GM18519 (cell line): ENCODE data around the gene TXLNG.
A peak's percentile ranks its signal among the peaks of the same experiment; 100 is the strongest.
"Not testable (repeated sequence)": the region's sequence is repeated elsewhere in the genome, so short reads cannot be mapped to it uniquely, and the experiment has no call there.

Experiments used
- ATAC-seq: cut with Tn5 transposase; IDR thresholded peaks from one replicate; pipeline ENCODE4 v1.9.1; 2021; ENCODE audit warnings: mild to moderate bottlenecking, moderate library complexity; ENCODE audit not compliant: unreplicated experiment, low FRiP score

TXLNG gene

GRCh38 chrX:16784440-16784839, 1.8 kb upstream of the TXLNG start:
- ATAC-seq: not testable (repeated sequence)

DNA sequence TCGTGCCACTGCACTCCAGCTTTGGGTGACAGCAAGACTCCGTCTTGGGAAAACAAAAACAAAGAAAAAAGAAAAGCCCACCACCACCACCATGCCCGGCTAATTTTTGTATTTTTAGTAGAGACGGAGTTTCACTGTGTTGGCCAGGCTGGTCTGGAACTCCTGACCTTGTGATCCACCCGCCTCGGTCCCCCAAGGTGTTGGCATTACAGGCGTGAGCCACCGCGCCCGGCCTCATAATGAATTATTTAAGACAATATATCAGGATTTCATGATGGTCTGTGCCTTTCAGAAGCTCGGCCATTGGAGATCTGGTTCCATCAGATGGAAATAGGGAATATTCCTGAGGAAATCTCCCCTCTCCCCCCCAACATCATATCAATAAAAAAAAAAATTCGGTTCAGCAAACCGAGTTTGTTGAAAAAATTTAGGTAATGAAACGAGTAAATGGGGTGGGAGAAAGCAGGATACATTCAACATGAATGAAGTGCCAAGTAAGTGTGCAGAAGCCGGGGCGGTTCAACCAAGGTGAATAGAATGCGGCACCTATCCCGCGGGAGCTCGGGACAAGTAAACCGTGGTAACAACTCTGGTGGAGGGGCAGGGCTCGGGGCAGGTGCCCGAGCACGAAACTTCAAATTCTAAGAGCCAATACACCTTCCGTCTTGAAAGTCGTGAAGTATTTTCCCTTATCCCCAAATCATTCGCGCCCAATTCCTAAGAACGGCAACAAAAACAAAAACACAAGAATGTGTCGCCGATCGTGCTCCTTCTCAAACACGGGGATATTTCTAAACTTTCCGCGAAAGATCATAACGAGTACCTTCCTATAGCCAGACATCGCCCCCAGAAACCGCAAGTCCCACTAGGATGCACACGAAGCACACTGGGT, 773 bp upstream of the TXLNG start:
- no peak for ATAC-seq

- no peak for ATAC-seq
These were observed 797 bp downstream of the TXLNG start for GRCh38 chrX:16786791-16787735.

DNA sequence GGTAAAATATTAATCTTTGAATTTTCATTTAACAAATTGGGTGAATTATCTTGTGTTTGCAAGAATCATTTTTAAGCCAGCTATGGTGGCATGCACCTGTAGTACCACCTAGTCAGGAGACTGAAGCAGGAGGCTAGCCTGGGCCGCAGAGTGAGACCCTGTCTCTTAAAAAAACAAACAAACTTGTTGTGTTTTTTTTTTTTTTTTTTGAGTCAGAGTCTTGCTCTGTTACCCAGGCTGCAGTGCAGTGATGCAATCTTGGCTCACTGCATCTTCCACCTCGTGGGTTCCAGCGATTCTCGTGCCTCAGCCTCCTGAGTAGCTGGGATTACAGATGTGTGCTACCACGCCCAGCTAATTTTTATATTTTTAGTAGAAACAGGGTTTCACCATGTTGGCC, 2.2 kb downstream of the TXLNG start:
- no peak for ATAC-seq

DNA sequence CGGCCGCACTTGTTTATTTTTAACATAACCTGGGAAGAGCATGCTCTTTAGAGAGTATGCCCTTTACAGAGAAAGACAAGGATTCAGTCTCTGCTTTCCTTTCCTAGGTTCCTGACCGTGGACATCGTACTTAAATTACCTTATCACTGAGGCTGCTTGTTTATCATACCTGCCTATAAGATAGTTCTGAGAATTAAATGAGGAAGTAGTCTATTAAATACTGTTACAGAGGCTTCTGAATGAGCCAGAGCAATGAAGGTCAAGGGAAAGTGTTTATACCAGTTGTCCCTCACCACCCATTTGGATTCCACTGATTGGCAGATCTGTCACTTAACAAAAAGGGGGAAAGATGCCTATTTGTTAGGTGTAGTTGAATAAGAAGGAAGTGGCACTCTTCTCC, 10.0 kb downstream of the TXLNG start:
- no peak for ATAC-seq

- ATAC-seq: no peak
These were observed 11.1 kb downstream of the TXLNG start for GRCh38 chrX:16797358-16797757.

DNA sequence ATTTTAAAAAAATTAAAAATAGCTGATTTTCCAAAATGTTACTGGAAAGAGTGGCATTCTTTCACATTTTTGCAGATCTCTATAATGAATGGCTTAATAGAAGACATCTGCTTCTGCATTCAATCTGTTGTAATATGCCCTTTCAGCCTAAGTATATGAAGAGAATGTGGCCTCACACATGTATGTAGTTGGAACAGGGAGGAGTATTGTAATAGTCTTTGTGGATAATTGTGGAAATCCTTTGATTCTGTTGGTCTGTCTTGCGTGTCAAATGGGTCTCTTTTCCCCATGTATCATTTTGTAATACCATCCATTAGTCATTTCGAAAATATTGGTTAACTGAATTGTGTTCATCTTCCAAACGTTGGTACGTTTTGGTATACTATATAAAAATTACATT, 11.6 kb downstream of the TXLNG start:
- no peak for ATAC-seq

- peak; percentile 79 for ATAC-seq
These were observed 18.7 kb downstream of the TXLNG start for GRCh38 chrX:16804923-16805464.

GRCh38 chrX:16807548-16807947, 21.3 kb downstream of the TXLNG start:
- no peak for ATAC-seq

DNA sequence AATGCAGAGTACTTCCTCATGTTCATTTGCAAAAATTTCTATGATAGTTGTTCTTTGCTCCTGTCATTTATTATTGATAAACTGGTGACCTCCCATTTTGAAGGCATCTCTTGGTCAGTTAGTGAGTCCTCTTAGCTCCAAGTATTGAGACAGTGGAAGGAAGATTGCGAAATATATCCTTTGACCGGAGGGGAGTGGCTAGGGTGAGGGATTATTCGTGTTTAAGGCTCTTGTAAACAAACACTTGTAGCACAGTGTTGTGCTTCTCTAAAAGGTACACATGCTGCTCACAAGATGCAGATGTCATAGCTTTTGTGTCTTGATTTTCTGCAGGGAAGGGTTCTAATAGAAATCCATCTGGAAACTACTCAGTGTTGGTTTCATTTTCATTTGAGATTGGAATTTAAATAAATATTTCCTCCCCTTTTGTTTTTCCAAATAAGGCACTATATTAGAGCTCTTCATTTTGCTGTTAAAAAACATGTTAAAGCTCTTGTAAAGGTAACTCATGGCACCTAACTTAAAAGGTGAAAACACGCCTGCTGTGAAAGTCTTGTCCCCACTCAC, 21.8 kb downstream of the TXLNG start:
- ATAC-seq: no peak

- no peak for ATAC-seq
These were observed 28.3 kb downstream of the TXLNG start for GRCh38 chrX:16814597-16814996.

DNA sequence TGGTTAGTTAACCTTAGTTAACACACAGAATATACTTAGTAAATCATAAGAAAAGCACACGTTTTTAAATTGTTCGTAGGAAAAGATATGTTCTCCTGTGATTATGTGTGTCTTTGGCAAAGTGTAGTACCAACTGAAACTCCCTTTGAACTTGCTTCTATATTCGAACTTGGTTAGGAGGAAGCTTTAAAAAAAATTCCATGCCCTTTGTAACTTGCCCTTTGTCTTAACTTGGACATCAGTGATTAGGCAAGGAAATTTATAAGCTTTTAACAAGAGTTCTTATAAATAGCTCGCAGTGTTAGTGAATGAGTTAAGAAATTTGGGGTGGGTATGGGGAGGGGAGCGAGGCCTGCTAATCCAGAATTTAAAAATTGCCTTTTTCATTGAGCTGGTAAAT, 33.4 kb downstream of the TXLNG start:
- ATAC-seq: no peak

GRCh38 chrX:16822723-16823122, 36.5 kb downstream of the TXLNG start:
- no peak for ATAC-seq

GRCh38 chrX:16825264-16826035, 39.2 kb downstream of the TXLNG start:
- no peak for ATAC-seq

- ATAC-seq: no peak
These were observed 39.9 kb downstream of the TXLNG start for GRCh38 chrX:16826207-16826606.

GRCh38 chrX:16827225-16827624, 41.0 kb downstream of the TXLNG start:
- no peak for ATAC-seq

- no peak for ATAC-seq
These were observed 42.0 kb downstream of the TXLNG start for GRCh38 chrX:16828124-16828908.

DNA sequence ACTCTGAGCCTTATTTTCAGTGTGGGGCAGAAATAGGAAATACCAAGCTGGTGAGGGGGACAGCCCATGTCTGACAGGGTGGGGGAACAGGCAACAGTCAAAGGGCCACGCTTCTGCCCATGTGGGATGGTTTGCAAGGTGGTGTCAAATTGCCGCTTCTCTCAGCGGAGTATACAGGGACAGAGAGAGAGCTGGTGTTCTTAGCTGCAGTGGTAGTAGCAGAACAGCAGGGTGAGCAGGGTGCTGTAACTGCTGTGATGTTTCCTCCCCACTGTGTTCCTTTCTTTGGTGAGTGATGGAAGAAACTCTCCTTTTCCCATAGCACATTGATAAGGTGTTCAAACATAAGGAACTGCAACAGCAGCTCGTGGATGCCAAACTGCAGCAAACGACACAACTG, 46.0 kb downstream of the TXLNG start:
- no peak for ATAC-seq

GRCh38 chrX:16834806-16835205, 48.5 kb downstream of the TXLNG start:
- no peak for ATAC-seq
